NCI-H1436 treated with DMSO at 0.1 percent for 48 hours (cell line): ENCODE measurements around the gene ANGEL1.

Source experiments
- DNase-seq: peaks from one replicate; lab custom pipeline; 2025; lab: John Stamatoyannopoulos, UW

The ANGEL1 gene

GRCh38 chr14:76812422-76813383 lies at the start of gene ANGEL1:
TSS of gene ANGEL1 (minus strand) at chr14:76812882. CDS start at chr14:76812827, 55 bp downstream.
- peak; percentile 38 for DNase-seq

GRCh38 chr14:76861574-76862255 lies 49.0 kb upstream of the ANGEL1 start:
- no peak for DNase-seq

DNA sequence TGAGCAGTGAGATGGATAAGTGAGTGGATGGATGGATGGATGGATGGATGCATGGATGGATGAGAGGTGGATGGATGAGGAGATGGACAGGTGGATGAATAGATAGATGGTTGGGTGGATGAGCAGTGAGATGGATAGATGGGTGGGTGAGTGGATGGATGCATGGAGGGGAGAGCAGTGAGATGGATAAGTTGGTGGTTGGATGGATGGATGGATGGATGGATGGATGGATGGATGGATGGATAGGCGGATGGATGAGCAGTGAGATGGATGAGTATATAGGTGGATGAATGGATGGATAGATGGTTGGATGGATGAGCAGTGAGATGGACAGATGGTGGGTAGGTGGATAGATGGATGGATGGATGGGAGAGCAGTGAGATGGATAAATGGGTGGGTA lies 44.1 kb upstream of the ANGEL1 start:
- DNase-seq = no peak

DNA sequence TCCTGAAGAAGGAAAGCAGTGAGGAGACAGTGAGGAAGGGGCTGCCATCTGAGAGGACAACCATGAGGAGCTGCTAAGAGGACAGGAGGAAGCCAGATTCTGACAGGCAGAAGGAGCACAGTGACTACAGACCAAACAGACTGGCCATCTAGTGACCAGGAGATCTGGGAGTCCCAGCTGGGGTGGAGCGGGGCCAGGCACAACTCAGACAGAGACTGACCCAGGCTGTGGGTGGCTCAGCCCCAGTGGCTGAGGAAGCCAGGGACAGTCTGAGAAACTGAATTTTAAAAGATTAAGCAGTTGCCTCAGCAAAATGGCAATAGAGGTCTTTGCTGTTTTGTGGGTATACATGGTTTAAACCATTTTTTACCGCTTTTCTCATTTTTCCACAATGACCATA lies 42.4 kb upstream of the ANGEL1 start:
- DNase-seq = no peak

DNA sequence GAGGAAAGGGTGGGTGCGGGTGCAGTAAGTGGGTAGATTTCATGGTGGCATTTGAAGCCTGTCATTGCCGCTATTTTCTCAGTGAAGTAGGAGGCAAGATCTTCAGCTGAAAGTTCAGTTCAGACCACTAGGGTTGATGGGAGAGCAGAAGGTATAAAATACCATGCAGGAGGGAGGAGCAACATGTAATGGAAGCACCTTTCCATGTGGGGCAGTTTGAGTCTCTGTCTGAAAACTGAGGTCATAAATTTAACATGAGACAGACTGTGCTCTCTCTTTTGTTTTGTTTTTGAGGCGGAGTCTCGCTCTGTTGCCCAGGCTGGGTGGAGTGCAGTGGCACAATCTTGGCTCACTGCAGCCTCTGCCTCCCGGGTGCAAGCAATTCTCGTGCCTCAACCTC lies 36.2 kb upstream of the ANGEL1 start:
- DNase-seq = no peak

DNA sequence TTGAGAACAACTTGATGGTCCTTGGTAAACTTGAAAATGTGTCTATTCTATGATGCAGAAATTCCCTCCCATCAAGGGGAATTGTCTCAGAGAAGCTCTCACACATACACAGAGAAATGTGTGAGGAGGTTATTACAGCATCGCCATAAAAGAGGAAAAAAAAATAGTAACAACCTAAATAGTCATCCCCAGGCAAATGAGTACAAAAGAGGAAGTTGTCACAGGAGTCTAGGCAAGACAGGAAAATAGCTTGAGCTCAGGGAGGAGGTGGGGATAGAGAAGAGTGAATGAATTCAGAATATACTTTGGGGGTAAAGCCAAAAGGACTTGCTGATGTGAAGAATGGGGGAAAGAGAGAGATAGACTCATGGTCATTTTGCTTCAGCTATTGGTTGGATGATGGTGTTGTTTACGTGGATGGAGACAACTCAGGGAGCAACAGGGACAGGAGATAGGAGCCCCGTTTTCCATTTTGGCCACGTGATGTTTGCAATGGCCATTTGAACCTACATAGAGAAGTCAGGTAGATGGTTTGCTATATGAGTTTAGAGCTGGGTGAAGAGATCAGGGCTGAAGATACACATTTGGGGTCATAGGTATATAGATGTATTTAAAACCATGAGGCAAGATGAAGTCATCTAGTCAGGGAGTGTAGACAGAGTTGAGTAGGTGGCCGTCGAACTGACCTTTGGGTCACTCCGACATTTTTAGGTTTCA lies 33.8 kb upstream of the ANGEL1 start:
- DNase-seq = no peak

DNA sequence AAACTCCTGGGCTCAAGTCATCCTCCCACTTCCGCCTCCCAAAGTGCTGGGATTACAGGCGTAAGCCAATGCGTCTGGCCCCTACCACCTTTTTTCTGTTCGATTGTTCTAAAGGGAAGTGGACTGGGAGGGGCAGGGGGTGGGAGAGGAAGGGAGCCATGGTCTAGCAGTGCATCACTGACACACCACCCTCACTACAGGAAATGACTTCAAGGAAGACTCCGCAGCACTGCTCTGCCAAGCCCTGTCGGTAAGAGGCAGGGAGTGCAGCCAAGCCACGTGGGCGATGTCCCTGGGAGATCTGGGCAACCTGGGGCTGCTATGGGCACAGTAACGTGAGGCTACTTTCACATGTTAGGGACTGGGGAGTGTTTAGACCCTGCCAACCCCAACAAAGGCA lies 31.5 kb upstream of the ANGEL1 start:
- no peak for DNase-seq

DNA sequence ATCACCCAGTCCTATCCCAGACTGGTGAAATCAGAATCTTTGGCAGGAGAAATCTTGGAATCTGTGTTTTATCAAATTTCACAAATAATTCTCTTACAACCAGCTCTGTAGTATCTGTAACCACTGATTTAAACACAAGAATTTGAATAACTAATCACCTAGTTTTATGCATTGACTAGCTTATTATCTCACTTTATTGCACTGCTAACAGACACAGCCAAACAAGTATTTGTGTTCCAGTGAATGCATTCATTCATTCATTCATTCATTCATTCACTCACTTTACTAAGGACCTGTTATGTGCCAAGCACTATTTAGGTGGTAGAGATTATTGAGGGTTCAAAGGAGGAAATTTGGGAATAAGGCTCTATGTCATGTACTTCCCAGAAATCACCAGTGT lies 29.7 kb upstream of the ANGEL1 start:
- no peak for DNase-seq

DNA sequence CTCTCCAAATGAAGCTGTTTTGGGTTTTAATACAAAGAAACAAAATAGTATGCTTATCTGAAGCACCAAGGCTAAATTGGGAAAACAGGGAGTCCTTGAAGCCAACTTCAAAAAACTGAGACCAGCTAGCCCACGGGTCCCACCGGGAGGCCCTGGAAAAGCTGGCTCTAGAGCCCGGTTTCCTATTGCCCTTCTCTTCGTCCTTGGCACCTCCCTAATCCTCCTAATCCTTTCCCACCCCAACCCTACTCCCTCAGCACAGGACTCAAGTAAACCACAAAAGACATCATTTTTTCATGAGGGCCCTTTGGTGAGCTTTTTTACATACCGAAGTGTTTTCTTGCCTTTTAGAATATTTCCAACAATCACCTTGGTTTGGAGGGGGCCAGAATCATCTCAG lies 24.8 kb upstream of the ANGEL1 start:
- no peak for DNase-seq

DNA sequence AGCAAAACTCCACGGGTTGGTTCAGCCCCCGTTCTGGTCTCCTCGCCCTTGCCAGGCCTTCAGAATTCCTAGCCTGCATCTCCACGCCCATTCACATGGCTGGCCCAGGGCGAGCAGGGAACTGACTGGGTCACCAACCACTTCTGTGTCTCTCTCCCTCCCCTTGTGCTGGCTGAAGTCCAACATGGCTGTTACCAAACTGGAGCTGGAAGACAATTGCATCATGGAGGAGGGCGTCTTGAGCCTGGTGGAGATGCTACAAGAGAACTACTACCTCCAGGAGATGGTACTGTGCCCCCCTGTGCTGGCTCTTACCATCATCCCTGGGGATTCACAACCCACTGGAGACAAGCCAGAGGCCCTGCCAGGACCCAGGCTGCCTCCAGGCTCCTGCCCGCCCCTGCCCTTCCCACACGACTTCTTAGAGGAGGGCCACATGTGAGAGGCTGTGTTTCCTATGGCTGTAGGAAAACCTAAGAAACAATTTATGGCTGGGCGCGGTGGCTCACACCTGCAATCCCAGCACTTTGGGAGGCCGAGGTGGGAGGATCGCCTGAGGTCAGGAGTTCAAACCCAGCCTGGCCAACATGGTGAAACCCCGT lies 23.4 kb upstream of the ANGEL1 start:
- no peak for DNase-seq

GRCh38 chr14:76834241-76834661 lies 21.6 kb upstream of the ANGEL1 start:
- DNase-seq = no peak

DNA sequence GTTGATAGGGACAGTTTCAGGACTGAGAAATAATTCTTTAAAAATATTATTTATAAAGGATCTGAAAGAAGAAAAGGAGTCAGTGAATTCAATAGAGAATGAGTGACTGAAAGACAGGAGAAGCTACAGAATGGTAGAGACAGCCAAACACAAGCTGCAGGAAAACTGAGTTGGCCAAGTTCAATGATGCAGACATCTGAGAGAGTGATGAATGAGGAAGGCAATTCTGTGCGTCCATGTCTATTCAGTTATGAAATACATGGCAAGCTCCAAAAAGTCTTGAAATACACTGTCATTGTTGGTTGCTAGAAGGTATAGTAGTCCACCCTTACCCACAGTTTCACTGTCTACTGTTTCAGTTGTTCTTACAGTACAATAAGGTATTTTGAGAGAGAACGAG lies 20.3 kb upstream of the ANGEL1 start:
- DNase-seq = no peak

DNA sequence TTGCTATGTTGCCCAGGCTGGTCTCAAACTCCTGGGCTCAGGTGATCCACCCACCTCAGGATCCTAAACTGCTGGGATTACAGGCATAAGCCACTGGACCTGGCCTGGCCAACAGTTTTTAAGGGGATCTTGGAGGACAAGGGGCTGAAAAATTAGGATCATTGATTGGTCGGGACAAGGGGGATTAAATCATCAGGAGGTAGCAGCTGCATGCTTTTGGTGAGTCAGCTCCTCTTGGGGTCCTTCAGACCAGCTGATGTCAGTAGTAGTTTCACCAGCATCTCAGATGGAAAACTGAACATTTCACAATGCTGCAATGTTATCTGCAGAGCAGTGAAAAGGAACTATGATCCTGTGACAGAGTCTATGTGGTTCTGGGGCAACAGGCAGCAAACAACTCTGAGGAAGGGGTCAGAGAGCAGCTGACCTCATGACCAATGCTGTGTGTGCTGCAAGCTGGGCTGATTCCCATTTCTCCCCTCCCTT lies 19.9 kb upstream of the ANGEL1 start:
- no peak for DNase-seq

DNA sequence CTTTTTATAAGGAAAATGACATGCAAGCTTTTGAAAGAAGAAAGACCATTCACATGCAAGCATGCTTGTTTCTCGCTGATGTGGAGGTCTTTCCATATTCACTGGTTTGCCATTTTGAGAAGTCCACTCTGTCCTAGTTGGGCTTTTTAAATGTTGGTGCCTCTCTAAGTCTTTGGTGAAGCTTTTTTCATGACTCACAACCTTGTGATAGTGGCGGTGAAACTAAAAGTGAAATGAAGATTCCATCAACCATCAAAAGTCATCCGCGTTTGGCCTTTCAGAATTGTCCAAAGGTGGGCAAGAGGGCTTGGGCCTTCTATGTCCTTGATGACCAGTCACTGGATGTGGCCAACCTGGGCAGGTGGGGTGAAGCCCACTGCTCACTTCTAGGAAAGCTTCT lies 17.9 kb upstream of the ANGEL1 start:
- DNase-seq = no peak

DNA sequence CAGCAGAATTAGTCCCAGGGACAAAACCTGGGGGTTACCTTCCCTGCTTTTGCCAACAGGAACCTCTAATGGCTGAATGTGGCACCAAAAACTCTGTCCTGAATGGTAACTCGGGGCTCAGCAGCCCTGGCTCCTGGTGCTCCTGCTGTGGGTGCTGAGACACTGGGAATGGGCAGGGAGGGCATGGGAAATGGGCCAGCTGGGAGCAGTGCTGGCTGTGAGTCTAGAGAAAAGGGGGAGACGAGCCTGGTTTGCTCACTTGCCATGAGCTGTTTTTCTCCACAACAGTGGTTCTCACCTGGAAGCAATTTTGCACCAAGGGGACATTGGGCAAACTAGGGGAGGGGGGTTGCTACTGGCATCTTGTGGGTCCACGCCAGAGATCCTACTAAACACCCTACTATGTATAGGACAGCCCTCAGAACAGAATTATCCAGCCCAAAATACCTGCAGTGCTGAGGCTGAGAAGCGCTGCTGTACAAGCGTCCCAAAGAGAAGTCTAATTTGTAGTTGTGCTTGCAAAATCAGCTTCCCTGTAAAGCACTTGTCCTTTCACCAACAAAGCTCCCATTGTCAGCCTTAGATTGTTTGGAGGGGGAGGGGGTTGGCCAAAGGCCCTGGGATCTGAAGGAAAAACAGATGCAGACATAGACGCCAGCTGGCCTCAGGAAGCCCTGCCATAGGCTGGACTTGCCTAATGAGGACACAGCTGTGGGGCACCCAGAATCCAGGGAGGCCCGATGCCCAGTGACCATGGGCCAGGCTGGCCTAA lies 17.2 kb upstream of the ANGEL1 start:
- no peak for DNase-seq

GRCh38 chr14:76829013-76829365 lies 16.3 kb upstream of the ANGEL1 start:
- DNase-seq = no peak

DNA sequence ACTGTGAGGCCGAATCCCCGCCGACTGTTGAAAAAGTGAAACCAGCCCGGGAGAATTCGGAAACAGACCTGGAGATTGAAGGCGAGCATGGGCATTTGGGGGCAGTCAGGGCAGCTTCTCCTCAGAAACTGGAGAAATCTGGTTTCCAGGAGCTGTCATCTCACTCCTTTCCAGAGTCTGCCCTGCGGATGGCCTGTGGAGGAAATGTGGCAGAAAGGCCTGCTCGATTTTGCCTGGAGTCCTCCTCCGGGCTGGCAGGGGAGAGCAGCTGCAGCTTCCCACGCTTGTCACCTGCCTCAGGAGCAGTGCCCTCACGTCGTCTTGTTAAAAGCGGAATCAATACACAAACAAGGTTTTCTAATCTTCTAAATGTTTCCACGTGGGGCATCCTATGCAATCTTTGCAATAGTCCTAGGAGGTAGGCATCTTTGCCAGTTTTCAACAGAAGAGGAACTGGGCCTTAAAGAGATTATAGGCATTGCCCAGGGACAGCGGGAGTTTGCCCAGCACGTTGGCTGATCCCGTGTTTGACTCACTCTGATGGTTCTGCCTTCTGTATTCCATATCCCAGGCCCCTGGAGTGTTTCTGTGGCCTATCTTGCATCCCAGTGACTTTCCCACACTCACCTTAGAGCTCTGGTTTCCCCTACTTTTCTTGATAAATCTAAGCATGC lies 15.8 kb upstream of the ANGEL1 start:
- DNase-seq = no peak

GRCh38 chr14:76827696-76828296 lies 15.1 kb upstream of the ANGEL1 start:
- no peak for DNase-seq

GRCh38 chr14:76826122-76826521 lies 13.4 kb upstream of the ANGEL1 start, which contains the start of gene LRRC74A:
TSS of gene LRRC74A (plus strand) at chr14:76826408. CDS start at chr14:76826698, 290 bp downstream.
- DNase-seq = no peak

DNA sequence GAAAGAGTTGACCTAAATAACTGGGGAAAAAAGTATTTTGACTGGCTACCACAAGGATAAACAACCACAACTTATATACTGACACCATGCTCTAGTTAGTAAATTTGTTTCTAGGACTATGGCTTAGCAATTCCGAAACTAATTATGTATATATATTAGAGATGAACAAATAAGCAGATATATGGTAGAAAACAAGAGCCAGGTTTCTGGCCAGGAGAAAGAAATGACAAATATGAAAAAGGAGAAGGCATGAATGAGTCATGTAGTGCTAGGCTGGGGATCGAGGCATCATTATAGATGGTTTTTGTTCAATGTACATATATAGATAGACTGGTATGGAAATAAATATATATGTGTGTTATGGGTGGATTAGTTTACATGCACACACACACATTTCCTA lies 8.0 kb upstream of the ANGEL1 start:
- no peak for DNase-seq
